Hippocampal formation (tissue), 2 donors: ENCODE data around the gene SLIT3.
"Not testable (repeated sequence)": the region's sequence is repeated elsewhere in the genome, so short reads cannot be mapped to it uniquely, and the experiment has no call there.

ENCODE experiments used
- DNase-seq, 2 donors: peaks; one replicate each; lab custom pipeline; 2025; lab: John Stamatoyannopoulos, UW

SLIT3 gene

DNA sequence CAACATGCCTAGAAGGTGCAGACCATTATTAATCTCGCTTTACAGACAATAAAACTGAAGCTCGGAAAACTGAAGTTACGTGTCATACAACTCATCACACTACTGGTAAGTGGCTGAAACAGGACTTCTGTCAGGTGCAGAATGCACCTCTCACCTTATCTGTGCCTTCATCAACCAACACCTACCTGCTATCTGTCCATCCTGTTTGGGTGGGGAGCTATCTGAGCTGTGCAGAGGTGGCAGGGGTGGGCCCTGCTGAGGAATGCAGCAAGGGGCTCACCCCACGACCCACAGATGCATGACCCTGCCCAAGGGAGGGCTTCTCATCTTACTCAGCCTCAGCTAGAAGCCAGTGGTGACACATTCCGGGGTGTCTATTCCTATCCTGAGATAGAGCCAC is 81.6 kb downstream of the SLIT3 start:
- DNase-seq = no peak

DNA sequence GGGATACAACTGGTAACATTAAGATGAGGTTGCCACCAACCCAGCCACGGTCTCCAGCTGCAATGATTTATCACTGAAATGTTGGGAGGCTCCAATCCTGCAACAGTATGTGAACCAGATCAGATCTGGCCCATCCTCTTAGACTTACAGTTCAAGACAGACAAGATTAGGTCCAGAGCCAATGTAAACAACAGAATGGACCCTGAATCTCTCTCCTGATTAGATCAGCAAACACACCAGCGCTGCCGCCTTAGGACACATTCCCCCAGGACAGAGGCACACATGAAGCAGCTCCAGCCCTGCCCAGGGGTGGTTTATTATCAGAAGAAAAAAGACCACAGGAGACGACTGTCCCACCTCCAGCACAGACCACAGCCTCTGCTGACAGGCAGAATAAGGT is 82.1 kb downstream of the SLIT3 start:
- no peak for DNase-seq

DNA sequence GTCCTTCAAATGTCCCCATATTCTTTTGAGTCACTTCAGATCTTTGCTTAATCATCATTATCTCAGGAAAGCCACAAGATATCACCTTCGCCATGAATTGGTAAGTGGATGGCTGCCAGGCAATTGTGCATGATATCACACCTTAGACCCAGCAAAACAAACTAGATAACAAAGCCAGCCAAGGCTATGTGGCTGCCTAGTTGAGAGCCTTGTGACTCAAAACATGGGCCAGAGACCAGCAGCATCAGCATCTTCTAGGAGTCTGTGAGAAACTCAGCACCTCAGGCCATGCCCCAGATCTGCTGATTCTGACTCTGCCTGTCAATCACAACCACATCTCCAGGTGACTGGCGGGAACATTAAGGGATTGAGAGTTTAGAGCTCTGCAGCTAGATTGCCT is 82.8 kb downstream of the SLIT3 start:
- DNase-seq = no peak

DNA sequence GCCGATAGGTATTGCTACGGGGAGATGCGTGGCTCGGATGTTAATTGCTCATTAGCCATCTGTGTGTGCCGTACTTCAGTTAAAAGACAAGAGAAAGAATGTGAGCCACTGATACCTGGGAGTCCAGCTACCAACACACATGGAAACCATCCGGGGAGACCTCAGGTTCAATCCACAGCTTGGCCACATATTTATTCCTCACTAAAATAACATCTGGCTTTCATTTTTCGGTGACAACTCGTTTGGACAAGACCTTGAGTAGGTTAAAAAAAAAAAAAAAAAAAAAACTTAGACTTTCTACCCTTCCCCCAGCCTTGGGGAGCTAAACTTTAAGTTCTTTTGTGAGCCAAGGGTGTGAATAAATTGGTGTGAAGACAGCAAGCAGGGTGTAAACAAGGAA is 84.1 kb downstream of the SLIT3 start:
- no peak for DNase-seq

DNA sequence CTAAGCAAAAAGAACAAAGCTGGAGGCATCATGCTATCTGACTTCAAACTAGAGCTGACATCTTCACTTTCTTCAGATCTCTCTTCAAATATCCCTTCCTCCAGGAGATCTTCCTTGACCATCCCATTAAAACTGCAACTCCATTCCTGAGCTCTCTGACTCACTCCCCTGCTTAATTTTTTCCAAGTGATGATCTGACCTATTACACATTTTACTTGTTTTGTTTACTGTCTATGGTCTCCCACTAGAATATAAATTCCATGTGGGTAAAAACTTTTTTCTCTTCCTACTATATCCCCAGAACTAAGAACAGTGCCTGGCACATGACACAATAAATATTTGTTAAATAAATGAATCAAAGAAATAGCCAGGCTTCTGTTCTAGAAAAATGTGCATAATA is 87.5 kb downstream of the SLIT3 start:
- no peak for DNase-seq

DNA sequence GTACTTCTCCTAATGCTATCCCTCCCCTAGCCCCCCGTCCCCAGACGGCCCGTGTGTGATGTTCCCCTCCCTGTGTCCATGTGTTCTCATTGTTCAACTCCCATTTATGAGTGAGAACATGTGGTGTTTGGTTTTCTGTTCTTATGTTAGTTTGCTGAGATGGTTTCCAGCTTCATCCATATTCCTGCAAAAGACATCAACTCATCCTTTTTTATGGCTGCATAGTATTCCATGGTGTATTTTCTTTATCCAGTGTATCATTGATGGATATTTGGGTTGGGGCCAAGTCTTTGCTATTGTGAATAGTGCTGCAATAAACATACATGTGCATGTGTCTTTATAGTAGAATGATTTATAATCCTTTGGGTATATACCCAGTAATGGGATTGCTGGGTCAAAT is 89.2 kb downstream of the SLIT3 start:
- not testable (repeated sequence) for DNase-seq

DNA sequence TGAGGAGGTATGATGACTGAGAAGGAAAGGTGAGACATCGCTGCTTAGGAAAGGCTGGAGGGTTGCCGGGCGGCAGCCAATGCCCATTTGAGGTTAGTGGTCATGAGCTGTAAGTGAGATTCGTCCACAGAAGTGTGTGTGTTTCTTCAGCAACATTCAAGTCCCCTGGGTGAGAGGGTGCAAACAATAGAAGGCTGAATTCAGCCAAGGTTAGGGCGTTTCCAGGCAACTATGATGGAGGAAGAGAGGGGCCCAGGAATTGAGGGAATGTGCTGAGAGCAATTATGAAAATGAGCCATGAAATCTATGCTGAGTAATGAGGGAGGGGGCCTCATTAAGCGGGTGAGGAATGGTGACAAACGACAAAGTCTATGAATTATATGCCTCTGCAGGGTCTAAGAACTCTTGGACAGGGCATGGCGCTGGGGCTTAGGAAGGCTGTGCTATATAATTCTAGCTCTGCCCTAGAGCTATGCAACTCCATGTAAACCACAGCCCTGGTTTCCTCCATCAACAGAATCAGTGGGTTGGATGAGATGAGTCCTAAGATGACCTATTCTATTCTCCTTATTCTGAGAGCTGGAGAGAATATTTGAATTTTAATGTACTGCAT is 96.0 kb downstream of the SLIT3 start:
- DNase-seq = no peak

DNA sequence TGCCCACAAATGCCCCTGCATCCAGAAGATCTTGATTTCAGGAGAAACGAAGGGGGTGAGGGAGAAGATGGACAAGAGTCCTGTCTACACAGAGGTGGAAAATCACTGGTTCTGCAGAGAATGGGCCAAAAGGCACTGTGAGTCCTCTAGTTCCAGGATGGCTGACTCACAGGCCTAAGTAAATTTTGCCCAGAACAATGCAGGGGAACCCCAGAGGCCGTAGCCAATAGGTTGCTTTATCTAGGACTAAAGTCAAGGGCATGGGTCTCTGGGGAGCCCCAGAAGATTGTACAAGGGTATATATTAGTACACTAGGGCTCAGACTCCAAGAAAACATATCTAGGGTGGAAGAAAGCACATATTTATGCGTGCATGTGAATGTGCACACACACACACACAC is 98.0 kb downstream of the SLIT3 start:
- DNase-seq = no peak

DNA sequence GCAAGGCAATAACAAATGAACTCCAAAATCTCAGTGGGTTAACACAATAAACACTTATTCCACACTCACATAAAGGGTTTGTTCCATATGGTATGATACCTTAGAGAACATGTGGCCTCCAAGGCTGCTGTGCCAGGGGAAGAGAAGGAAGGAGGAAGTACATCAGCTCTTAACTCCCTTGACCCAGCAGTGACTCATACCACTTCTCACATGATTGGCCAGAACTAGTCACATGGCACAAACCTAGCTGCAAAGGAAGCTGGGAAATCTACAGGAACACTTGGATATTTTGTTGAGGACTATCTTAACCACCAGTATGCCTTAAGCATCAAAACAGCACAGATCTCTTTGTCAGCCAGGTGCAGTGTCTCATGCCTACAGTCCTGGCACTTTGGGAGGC is 99.3 kb downstream of the SLIT3 start:
- no peak for DNase-seq

DNA sequence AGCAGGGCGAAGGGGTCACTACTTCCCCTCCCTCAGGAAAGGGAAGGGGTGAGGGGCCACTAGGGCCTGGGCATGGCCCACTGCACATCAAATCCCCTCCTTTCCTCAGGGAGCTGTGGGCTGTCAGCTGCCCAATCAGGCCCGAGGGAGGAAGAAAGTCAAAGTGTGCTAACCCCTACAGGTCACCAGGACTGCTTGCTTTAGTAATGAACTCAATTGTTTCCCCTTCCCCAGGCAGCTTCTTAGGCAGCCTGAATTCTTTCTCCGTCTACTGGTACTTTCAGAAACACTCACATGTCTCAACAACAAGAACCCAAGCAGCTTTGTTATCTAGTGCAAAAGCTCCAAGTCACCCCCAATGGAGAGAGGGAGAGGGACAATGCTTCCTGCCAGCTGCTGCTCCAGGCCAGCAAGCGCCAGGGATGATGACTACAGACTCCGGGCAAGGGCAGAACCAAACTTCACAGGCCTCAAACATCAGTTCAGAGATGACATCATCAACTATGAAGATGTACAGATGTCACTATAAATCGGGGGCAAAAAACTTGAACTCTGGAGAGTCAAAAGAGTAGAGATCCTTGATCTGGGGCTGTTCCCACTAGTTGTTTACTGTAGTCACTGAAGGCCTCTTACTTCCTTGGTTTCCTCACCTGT is 100.7 kb downstream of the SLIT3 start:
- no peak for DNase-seq

DNA sequence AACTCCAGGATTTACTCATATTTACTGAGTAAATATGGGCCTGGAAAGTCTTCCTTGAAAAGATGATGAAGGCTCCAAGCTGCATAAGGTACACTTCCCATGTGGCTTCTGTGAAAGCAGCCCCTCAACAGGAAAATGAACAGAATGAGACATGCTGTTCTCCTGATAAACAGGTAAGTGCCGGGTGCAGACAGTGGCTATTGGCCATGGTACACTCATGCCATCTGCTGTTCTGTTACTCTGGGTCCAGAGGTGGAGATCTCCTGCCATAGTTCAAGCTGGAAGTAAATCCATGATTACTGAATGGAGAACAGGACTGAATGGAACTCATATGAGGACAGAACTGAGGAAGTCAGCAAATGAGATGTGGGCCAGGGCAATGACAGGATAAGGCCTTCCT is 103.6 kb downstream of the SLIT3 start:
- DNase-seq = no peak

DNA sequence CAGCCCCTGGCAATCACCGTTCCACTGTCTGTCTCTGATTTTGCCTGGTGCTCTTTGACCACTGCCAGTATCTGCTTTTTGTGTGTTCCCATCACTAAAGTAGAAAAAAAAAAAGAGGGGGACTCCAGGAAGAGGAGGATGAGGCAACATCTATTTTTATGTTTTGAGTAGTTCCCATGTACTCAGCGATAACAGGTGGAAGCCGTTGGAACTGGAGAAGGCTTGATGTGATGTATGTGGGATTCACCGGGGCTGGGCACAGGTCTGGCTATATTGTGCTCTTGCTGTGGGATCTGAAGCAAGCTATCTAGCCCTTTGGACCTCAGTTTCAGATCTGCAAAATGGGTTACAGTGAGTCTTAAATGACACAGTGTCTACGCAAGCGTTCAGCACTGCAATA is 104.9 kb downstream of the SLIT3 start:
- no peak for DNase-seq

DNA sequence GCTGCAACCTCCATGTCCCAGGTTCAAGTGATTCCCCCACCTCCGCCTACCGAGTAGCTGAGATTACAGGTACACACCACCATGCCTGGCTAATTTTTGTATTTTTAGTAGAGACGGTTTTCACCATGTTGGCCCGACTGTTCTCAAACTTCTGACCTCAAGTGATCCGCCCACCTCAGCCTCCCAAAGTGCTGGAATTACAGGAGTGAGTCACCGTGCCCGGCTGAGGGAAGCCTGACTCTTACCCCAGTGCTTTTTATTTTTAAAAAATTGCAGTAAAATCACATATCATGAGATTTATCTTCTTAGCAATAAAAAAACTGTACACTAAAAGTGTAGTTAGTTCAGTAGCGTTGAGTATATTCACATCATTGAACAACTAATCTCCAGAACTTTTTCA is 105.3 kb downstream of the SLIT3 start:
- DNase-seq = no peak

DNA sequence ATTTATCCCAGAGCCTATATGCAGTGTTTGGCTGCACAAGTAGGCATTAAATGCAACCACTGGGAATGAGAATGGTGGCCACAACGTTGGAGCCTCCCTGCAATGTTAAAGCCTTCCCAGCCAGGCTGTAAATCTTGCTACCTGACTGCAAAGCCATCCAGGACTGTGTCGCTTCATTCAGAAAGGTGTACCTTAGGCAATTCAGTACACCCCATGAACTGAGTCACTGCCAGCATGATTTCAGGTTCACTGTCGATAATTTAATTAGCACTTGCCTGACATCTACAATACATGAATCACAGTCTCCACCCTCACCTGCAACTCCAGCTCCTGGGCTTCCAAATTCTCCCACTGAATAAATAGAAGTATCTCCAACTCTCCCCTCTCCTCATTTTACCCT is 108.4 kb downstream of the SLIT3 start:
- DNase-seq = no peak

DNA sequence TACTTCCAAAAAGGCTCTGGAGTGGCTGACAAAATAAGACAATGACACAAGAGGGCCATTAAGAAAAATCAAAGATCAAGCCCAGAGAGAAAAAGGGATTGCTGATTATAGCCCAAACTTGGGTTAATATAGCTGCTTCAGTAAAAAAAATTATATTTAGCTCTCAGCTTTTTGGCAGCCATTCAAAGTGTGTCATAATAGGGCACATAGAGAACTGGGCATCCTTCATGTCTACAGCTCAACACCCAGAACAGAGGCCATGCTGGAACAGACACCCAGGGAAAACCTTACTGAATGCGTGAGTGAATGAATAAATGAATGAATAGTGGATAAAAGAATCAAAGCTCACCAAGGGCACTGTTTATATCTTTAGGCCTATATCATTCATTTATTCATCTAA is 110.1 kb downstream of the SLIT3 start:
- DNase-seq = no peak

DNA sequence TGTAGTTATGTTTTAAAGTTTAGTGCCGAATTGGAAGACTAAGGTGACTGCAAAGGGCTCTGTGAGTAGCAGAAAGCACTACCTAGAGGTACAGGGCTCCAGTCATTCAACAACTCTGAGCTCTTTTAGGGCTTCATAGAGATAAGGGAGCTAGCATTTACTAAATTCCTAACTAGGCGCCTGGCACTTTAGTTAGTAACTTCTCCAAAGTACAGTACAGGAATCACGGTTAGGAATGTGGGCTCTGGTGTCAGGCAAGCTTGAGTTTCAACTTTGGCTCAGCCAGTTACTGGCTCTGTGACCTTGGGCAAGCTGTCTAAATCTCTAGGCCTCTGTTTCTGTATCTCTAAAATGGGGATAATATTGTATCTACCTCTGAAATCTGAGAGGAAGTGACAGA is 115.3 kb downstream of the SLIT3 start:
- no peak for DNase-seq

DNA sequence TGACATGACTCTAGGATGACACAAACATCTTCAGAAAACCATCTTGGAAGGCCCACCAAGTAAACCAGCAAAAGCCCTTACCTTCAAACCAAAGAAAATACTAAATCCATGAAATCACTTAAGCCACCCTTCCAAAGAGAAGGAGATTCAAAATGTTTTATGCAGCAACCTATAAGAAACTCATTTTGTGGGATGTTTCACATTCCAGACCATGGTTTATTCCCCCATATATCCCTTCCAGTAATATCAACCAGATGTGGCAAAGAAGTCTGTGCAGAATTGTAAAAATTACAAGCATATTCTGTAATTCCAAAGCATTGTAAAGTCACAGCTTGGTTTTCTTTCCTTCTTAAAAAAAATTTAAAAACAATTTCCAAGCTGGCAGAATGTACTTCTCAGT is 117.4 kb downstream of the SLIT3 start:
- DNase-seq = no peak

DNA sequence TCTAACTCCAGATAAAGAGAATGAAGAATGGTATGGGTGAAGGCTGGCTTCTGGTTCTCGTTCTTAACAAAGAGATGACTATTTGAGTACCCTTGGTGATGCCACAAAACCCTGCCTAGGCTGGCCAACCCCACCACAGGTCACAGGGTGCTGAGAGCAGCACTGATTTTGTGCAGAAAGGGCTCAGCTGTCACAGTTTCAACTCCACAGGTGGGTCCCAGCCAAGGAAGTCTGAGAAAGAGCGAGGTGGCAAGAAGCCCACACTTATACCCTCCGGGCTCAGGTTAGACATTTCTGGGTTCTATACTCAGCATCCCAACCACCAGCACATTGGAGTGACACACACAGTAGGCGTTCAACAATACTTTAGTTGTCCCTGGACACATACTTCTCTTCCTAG is 118.1 kb downstream of the SLIT3 start:
- DNase-seq = no peak

DNA sequence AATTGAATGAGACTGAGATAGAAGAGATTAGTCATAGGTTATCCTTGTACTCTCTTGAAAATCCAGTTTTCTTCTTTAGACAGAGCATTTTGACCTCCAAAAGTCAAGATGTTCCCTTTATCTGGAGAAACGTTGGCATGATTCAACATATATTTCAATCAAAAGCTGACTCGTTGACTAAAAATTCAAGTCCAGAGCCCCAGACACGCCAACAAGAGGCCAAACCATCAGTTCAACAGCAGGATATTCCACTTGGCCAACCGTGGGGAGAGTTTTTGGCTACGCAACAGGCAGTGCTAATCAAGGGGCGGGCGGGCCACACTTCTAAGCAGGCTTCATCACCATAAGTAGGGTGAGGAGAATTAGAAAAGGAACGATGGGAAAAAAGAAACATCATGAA is 119.1 kb downstream of the SLIT3 start:
- DNase-seq = no peak

DNA sequence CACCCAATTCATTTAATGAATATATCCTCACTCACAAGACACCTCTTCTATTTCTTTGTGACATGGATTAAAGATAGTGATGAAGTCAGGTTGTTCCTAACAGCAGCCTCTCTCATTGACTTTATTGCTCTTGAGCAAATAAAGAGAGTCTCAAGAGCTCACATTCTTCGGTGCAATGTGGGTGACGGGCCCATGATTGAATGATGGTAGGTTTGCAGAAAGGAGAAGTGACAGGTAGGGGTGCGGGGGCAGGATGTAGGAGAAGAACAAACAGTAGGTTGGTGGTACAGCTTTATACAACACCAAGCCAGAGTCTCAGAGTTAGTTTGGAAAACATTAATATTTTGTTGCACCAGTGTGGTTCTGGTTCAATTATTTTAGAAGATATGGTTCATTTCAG is 122.2 kb downstream of the SLIT3 start:
- no peak for DNase-seq

DNA sequence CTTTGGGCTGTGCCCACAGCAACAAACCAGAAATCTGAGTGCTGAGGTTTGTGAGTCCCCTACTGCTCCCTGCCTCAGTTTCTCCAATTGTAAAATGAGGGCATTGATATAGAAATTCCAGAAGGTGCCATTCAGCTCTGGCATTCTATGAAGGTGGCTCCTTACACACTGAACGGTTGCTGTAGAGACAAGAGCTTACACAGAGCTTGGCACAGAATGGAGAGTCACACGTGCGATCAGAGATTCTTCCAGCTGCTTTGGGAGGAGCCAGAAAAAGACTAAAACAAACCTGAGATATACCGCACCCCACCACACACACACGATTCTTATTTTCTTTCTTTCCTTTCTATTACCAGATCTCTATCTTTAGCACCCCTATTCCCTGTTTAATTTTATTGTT is 122.7 kb downstream of the SLIT3 start:
- DNase-seq = no peak

DNA sequence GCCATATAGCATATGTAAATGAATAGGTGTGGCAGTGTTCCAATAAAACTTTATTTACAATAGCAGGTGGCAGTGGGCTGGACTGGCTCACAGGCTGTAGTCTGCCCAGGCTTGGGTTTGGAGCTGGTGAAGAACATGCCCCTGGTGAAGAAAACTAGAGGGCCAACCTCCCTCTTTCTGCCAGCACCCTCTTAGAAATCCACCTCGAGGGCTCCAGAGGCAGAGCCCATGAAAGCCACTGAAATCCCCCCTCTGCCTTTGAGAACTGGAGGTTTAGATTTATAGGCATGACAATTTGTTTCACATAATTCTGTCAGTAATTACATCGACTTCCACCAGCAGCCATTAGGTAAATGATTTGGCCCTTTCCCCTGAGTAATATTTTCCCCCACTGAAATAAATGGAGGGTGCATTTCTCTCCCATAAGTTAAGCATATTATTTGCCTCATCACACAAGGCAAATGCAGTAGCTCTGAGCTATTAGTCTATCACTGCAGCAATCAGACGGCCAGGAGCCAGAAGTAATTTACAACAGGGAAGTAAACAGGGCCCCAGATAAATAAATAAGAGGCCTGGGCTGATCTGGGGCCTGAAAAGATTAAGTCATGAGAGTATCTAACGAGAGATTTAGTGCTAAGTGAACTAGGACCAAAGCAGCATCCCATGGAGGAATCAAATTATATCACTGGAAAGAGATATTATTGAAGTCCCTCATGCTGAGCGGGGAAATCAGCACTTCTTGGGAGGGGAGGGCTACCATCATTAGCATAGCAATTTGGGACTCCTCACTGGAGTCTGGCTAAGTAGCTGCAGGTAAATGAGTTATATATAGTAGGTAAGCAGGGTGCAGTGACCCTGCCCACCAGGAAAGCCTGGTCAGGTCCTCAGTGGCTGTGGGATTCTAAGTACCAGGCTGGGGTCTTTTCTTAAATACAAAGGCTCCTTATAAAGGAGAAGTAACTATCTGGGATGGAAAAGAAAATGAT is 123.9 kb downstream of the SLIT3 start:
- DNase-seq = no peak

DNA sequence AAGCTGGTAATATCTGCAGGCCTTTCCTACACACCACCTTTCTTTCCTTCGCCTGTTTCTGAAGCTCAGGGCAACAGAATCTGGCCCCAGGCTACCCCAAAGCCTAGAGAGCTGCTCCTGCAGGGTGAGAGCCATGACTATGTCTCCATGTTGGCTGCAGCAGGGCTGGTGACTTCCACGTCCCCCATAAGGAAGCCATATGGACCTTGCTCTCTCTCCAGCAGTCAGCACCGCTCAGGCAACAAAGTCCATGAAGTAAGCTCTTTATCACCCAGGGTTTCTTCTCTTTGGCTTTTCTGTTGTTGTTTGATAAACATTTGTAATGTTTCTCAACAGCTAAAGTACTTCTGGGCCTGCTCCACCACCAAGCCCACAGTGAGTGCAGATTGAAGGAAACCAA is 125.2 kb downstream of the SLIT3 start:
- no peak for DNase-seq
